GM21367 (cell line): ENCODE data around the gene DHRS7C.

Source experiments
- ATAC-seq: cut with Tn5 transposase; IDR thresholded peaks from one replicate; pipeline ENCODE4 v1.9.1; 2021; ENCODE audit not compliant: unreplicated experiment

The DHRS7C gene, protein sequence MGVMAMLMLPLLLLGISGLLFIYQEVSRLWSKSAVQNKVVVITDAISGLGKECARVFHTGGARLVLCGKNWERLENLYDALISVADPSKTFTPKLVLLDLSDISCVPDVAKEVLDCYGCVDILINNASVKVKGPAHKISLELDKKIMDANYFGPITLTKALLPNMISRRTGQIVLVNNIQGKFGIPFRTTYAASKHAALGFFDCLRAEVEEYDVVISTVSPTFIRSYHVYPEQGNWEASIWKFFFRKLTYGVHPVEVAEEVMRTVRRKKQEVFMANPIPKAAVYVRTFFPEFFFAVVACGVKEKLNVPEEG

DNA sequence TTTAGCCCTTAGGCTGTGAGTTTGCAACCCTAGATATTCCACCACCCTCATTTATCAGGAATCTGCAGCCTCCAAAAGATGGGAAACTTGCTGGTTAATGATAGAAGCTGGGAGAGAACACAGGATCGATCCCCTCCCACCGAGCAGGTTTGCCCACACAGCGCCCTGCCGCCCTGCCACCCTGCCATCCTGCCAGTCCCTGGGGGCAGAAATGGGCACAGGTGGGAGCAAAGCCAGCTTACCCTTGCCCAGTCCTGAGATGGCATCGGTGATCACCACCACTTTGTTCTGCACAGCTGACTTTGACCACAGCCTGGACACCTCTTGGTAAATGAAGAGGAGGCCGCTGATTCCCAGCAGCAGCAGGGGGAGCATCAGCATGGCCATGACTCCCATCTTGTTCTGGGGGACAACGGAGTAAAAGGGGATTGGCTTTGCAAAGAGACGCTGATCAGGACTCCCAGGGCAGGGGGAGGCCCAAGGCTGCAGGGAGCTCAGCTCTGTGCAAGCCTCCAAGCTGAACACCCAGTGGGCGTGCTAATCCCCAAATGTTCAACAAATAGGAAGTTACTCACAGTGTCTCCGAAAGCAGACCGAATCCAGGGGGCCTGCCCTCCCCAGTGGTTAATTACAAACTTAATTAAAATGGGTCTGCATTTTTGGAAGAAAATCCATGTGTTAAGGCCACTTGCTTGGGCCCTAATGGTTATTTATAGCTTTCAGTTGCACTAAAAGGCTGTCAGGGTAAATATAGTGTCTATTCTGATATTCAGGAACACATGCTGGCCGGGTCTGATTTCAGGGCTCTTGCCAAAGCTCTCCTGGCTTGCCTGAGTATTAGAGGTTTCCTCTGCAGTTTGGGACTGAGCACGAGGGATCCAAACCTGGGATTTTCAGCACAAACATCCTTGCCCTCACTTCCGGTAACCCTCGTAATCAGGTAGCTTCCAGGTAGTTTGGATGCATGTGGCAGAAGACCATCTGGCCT lies at the start of gene DHRS7C:
DHRS7C (minus strand) TSS at position 704 of the 988 bp plus-strand sequence; CDS start at position 396, 308 bp downstream.
- no peak for ATAC-seq

DNA sequence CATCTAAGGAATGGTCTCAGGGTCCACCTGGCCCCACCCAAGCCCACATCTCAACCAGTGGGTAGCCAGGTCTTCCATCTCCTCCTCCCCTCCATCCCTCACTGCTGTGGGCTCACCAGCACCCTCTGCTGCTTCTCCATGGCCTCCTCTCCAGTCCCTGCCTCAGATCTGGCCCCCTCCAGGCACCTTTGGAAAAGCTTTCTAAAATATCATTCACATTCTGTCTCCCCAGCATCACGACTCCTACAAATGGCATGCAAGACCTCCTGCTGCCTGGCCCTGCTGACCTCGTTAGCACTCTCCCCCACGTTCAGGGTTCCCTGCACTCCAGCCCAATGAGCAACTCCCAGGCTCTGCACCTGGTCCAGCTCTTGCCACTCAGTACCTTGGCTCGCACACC lies 48.0 kb upstream of the DHRS7C start:
- ATAC-seq: no peak

DNA sequence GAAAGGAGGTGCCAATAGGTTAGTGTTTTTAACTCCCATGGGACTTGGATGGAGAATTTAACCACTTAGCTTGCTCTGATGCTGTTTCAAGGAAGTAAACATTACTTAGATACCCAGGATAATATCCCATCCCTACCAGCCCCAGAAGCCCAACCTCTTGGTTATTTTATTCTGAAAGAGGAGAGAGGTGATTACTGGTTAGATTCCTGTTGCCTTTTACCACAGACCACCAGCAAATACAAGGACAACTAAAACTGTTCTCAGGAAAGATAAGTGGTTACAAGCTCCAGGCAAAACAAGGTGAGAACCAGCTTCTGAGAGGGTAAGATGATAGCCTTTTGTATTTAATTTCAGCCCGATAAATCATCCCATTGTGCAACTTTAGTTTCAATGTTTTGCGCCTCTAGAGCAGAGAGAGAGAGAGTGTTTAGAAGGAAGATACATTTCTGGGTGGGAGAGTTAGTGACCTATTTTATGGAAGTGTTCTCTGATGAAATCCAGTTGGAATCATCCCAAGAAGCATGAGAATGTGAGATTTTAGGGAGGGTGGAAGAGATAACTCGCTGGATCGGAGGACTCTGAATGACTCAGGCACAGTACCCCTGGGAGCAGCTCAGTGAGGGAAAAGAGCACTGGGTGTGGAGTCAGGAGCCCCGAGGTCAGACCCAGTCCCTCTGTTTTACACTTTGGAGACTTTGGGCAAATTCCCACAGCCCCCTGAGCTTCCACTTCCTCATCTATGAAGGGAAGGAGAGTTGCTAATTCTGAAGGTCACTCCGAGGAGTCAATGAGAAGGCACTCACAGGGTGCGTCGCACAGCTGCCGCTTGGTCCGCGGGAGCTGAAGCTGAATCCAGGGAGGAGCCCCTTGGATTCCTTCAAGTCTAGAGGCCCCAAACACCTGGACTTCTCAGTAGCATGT lies 46.4 kb upstream of the DHRS7C start:
- ATAC-seq: no peak

DNA sequence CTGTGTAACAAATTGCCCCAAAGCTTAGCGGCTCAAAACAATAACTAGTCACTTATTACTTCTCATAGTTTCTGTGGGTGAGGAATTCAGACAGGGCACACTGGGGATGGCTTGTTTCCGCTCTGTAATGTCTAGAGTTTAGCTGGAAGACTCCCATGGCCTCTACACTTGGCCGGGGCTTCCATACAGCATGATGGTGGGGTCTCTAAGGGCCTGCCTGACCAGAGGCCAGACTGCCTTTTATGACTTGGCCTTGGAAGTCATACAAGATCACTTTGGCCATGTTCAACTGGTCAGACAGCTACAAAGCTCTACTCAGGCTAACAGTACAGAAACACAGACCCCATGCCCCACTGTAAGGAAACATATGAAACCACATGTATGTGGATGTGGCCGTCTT lies 42.5 kb upstream of the DHRS7C start:
- no peak for ATAC-seq

DNA sequence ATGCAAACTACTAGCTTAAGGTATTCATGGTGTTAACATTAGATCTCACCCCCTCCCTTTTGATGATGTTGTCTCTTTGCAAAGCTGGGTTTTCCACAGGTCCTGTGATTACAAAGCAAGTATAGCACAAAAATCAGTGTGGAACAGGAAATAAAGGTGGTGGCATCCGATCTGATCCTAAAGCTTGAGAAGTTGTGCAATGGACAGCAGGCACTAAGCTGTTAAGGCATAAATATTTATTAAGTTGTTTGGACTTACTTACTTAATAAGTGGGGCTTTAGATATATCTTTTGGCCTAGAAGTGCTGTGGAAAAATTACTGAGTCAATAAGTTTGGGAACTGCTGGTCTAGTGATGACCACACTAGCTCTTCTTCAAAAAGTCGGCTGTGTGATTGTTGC lies 39.3 kb upstream of the DHRS7C start:
- no peak for ATAC-seq

DNA sequence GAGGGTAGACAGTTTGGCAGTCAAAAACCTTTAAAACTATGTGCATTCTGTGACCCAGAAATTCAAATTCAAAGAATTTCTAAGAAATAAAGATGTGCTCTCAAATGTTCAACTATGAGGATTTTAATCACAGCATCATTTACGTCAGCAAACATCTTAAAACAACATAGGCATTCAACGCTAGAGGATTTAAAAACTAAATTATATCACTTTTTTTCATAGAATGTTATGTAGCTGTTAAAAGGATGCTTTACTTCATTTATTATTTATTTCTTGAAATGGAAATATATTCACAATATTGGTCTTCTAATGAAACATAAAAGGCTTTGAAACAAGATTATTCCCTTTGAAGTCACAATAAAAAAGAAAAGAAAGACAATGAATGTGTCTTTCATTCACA lies 38.0 kb upstream of the DHRS7C start:
- ATAC-seq: no peak

DNA sequence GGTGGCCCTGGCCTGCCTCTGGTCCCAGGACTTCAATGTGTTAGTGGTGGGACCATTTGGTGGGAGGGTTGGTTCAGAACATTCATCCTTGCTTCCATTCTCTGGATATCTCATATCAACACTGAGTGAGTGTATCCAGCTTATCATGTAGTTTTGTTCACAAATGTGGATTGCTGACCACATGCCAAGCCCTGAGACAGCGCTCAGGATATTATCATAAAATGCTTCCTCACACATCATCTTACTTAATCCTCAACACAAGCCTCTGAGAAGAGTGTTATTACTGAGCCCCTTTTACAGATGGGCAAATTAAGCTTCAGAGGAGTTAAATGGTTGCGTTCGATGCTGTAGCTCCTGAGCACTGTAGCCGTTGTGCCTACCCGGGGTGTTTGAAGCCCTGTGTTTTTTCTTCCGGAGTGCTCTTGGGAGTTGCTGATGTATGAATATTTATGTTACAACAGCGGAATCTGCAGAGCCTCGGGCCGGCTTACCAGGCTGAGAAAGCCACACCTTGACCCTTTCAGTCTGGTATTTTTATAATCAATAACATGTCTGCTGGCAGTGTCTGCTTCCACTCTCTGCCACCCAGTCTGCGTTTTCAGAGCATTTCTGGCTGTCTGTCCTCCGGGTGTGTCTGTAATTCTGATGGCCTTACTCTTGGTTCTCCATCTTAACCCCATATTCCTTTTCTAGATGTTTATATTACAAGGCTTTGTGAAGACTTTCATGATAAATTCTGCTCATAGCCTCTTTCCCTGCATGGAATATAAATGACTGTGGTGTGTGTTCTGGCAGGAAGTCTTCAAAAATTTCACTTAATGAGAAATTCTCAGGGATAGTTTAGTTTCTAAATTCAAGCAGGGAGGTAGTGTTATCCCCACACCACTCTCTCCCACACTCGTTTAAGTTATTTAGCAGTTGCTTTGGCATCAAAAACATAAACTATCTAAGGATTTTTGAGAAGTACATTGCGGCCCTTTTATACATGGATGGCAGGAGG lies 37.2 kb upstream of the DHRS7C start:
- no peak for ATAC-seq

DNA sequence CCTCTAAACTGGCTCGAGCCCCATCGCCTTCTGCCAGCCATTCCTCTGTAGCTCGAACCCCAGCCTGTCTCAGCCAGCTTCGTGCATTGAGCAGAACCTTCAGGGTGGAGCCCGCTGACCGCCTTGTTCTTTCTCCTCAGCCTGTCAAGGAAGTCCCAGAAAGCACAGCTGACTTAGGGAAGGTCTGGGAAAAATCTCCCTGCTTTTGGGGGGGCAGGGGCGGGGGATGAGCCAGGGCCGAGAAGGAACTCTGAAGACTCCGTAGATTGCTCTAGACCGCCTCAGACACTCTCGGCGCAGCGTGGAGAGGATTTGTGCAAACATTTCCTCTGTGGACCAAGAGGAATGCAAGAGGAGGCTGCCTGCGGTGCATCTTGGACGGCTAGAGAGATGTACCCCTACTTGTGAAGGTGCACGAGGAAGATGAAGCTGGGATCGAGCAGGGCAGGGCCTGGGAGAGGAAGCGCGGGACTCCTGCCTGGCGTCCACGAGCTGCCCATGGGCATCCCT lies 34.3 kb upstream of the DHRS7C start, which contains the start of gene GLP2R:
GLP2R (plus strand) TSS at position 284 of the 510 bp plus-strand sequence; CDS start at position 424, 140 bp downstream.
- no peak for ATAC-seq

DNA sequence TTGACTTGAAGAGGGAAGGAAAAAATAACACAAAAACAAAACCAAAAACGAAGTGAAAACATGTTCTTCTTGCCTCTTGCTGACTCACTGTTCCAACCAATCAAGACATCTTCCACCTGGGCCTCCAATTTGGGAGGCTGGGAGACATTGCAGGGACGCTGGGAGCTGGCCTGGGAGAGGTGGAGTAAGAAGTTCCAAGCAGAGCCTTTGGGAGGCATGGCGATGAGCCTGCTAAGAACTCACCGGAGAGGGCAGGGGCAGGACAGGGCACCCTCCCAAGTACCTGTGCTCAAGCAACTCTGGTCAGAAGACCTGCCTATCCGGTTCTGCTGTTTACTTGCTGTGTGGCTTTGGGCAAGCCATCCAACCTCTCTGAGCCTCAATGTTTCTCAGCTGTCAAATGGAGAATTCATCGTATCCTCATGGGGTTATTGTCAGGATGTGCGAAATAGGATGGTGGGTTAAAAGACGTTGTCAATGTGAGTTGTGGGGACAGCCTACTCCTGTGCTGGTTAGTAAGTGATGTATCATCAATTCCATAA lies 33.5 kb upstream of the DHRS7C start:
- ATAC-seq: no peak

DNA sequence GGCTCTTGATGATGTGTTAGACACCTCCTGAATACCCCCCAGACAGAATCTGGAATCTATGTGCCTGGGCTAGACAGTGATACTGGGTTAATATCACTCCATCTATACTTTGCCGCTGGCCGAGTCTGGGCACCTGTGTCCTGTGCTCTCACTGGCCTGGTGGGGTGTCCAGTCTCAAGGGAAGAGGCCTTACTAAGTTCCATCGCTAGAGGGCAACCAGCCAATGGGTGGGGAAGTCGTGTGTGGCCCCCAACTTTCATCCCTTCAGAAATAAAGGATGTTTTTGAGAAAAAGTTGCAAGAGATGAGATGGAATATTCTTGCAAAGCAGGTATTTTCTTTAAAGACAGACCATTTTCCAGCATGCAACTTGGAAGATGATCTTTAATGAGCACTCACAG lies 32.7 kb upstream of the DHRS7C start:
- no peak for ATAC-seq

DNA sequence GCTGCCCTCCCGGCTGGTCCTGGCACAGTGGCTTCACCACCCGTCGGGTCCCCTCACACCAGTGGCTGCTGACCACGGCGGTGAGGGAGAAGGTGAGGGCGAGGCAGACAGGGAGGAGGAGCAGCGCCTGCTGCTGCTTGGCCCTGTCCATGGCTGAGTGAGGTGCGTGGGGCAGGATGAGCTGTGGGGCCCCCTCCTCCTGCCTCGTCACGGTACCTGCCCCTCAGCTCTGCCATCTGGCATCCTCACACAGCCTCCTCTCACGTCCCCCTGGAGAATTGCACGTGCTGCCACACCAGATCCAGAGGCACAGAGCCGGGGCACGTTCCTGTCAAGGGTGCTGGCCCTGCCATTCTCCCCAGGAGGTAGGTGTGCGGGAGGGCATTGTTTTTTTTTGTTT lies 30.5 kb upstream of the DHRS7C start, which contains the start of gene GSG1L2:
GSG1L2 (minus strand) TSS at position 159 of the 400 bp plus-strand sequence; CDS start at position 151, 8 bp downstream.
- ATAC-seq: no peak

DNA sequence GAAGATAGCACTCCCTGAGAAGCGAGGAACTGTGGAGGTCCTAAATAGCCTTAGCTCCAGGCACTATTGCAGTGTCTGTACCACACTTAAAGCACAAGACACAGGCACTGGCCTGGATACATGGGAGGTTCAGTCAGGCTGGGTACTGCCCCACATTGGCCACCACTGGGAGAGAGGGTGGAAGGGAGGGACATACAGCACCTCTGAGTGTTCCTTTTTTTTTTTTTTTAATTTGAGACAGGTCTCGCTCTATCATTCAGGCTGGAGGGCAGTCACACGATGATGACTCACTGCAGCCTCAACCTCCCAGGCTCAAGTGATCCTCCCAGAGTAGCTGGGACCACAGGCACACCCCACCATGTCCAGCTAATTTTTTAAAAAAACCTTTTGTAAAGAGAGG lies 29.1 kb upstream of the DHRS7C start:
- no peak for ATAC-seq

DNA sequence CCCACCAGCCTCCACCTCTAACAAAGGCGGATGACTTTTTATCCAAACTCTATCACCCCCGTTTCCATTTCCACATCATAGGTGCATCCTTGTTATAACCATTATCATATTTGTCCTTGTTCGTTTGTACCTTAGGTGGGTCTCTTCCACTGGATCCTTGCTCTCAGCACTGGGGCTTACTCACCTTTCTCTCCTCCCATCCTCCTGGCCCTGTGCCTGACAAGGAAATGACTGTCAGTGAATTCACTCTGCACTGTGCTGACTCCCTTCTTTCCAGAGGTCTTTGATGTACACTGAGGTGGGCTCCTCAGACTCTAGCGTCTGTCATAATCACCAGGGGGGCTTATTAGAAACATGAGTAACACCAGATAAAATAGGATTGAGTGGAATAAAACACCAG lies 27.4 kb upstream of the DHRS7C start:
- no peak for ATAC-seq

DNA sequence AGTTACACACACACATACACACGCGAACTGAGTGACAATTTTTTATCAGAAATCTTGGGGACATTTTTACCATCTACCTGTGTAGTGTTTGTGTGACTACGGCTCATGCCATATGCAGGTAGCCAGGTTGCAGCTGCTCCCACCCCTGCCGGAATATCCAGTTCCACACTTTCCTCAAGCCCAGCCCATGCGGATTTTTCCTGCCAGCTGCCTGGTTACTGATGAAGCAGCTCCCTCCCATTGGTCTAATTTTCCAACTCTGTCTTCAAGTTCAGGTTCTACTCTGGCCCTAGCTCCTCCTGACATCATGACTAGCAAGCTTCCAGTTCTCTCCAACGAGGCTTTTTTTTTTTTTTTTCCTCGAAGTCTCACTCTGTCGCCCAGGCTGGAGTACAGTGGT lies 25.7 kb upstream of the DHRS7C start:
- no peak for ATAC-seq

DNA sequence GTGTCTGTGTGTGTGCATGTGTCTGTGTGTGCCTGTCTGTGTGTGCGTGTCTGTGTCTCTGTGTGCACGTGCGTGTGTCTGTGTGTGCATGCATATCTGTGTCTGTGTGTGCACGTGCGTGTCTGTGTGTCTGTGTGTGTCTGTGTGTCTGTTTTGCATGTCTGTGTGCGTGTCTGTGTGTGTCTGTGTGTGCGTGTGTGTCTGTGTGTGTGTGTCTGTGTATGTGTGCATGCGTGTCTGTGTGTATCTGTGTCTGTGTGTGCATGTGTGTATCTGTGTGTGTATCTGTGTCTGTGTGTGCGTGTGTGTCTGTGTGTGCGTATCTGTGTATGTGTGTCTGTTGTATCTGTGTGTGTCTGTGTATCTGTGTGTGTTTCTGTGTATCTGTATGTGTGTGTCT lies 25.1 kb upstream of the DHRS7C start:
- no peak for ATAC-seq

DNA sequence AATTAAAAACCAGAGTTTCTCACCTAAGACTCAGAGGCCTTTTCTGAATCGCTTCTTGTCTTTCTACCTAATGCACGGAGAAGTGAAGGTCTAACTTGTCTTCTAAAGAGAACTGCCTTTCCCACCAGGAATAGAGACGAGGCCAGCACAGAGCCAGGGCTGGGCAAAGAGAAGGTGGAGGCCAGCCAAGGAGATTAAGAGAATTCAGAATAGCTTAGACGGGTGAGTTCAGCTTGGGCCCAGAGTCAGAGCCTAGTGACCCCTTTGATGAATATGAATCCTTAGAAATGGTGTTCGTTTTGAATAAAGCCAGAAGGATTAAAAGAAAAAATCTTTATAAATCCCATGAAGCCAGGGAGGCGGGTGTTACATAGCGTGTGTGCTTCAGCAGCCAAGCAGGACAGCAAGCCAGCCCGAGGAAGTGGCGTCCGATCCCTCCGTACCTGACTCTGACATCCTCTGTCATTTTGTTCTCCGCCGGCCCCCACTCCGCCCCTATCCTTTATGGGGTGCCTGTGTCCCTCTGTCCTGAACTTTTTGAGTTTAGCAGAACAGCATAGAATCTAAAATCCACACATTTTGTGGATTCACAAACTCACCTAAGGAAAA lies 23.0 kb upstream of the DHRS7C start:
- no peak for ATAC-seq

DNA sequence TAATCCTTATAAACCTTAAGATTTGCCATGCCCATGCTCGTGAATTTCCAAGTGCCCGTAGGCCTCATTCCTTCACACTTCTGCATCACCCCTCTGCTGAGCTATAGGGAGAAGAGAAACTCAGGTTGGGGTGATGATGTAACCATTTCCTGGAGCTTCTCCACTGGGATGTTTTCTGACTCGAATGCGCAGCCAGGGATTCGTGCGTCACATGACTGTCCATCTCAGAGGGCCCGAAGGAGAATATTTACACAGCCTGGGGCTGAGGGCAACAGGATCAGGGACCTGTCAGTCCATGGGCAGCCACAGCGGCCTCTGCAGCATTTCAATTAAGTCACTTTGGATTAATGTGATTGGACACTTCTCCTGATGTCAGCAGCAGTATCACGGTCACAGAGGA lies 21.8 kb upstream of the DHRS7C start:
- ATAC-seq: no peak

DNA sequence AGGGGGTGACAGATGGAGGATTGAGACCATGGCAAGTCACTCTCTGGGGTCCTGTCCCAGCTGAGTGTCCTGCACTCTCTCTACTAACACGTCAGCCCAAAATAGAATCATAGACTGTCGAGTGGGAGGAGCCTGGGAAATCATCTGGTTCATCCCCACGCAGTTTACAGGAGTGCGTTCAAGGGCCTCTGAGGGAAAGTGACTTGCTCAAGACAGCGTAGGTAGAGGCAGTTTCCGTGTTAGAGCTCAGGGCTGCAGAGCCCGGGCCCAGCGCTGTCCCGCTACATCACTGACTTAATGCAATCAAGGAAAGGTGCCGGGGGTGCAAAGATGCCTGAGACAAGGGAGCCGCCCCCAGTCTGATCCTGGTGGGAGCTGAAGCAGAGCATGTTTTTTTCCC lies 20.1 kb upstream of the DHRS7C start:
- no peak for ATAC-seq

DNA sequence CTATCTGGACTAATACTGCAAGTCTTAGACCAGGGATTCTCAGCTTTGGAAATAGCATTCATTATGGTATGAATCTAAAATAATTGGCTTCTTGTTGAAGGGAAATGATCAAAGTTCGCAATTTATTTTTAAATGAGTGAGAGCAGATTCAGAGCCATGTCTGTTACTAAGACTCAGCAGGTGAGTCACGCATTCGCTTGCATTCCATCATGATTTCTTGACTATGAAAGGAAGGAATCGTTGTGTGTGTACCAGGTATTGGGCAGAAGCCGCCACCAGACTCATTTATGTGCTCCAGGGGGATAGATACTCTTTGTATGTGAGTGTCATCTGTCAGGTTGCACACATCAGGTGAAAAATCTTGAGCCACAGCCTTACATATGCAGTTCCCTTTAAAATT lies 19.7 kb upstream of the DHRS7C start:
- no peak for ATAC-seq
